Fibroblast of lung (primary cell): ENCODE data around the gene SREBF2. TPM values are rescaled to one million over a fixed set of nuclear protein-coding genes. Genes with fewer than 3 reads are reported as not detected.

Experiments used
- DNase-seq, 2 donors: peaks; one replicate each; pipeline versions ENCODE4 v3.0.0 to v3.0.0-alpha.2; 2010; ENCODE audit warnings: low read depth in 2 of 2
- H2AFZ ChIP-seq: 2 replicates; pipeline ENCODE4 v1.5.1; 2012; ENCODE audit warnings: low read length, control low read depth, inconsistent platforms
- H3K27ac ChIP-seq: 2 replicates; pipeline ENCODE4 v1.5.1; 2011; ENCODE audit warnings: low read length, control low read depth; ENCODE audit not compliant: insufficient read depth
- H3K27me3 ChIP-seq: 2 replicates; pipeline ENCODE4 v1.5.1; 2011; ENCODE audit warnings: mild to moderate bottlenecking, low read length; ENCODE audit not compliant: control insufficient read depth, insufficient read depth
- H3K36me3 ChIP-seq: 2 replicates; pipeline ENCODE4 v1.5.1; 2011; ENCODE audit warnings: low read length; ENCODE audit not compliant: control insufficient read depth, insufficient read depth
- H3K4me1 ChIP-seq: 2 replicates; pipeline ENCODE4 v1.5.1; 2011; ENCODE audit warnings: low read length; ENCODE audit not compliant: control insufficient read depth, insufficient read depth; ENCODE audit errors: extremely low read depth
- H3K4me2 ChIP-seq: 2 replicates; pipeline ENCODE4 v1.5.1; 2011; ENCODE audit warnings: low read length, control low read depth; ENCODE audit not compliant: insufficient read depth; ENCODE audit errors: extremely low read depth
- H3K4me3 ChIP-seq, 4 experiments: fragments of 200-600 bp in 1 of 4; sonication (generic) in 1 of 4; replicated peaks in 1 of 4; 2 replicates each; pipeline ENCODE4 v1.5.1; 2011 to 2016; ENCODE audit warnings: low read length in 4 of 4, low read depth in 3 of 4, mild to moderate bottlenecking in 3 of 4, control low read depth in 2 of 4, inconsistent platforms in 1 of 4, mixed read lengths in 1 of 4; ENCODE audit not compliant: insufficient read depth in 1 of 4; ENCODE audit errors: control extremely low read depth in 1 of 4
- H3K79me2 ChIP-seq: 2 replicates; pipeline ENCODE4 v1.5.1; 2012; ENCODE audit warnings: mild to moderate bottlenecking, low read length, inconsistent platforms; ENCODE audit not compliant: control insufficient read depth, insufficient read depth
- H3K9ac ChIP-seq: 2 replicates; pipeline ENCODE4 v1.5.1; 2011; ENCODE audit warnings: mild to moderate bottlenecking, low read length, control low read depth; ENCODE audit not compliant: insufficient read depth
- H3K9me3 ChIP-seq: 2 replicates; pipeline ENCODE4 v1.5.1; 2012; ENCODE audit warnings: low read depth, low read length; ENCODE audit not compliant: control insufficient read depth, insufficient read depth
- H4K20me1 ChIP-seq: 2 replicates; pipeline ENCODE4 v1.5.1; 2011; ENCODE audit warnings: low read length; ENCODE audit not compliant: control insufficient read depth, insufficient read depth; ENCODE audit errors: extremely low read depth
- EZH2 ChIP-seq: IDR thresholded peaks from 2 replicates; pipeline ENCODE4 v1.5.1; 2012; ENCODE audit warnings: low read length, control low read depth, mild to moderate bottlenecking; ENCODE audit errors: missing control alignments
- polyA plus RNA-seq, 2 donors: library from polyadenylated mRNA; depleted of rRNA in 1 of 2; stranded (reverse) in 1 of 2; unstranded in 1 of 2; fragments of >200 nt; gene quantifications; 2 replicates each; pipeline ENCODE4 v1.2.1, GENCODE V29; 2011 to 2012; ENCODE audit warnings: missing spikeins in 1 of 2
- total RNA-seq: library from RNA; depleted of rRNA; stranded (reverse); fragments of >200 nt; gene quantifications from 2 replicates; pipeline ENCODE4 v1.2.1, GENCODE V29; 2014
- TF ChIP-seq, protein P1 (sequence below), 2 donors: IDR thresholded peaks in 1 of 2; conservative IDR thresholded peaks in 1 of 2; 1 replicate in 1 of 2; 2 replicates in 1 of 2; pipeline ENCODE4 v1.5.1; 2011 to 2012; ENCODE audit warnings: low read length in 2 of 2, control low read depth in 1 of 2, inconsistent platforms in 1 of 2, low read depth in 1 of 2, mild to moderate bottlenecking in 1 of 2

SREBF2 gene
- total and polyA plus RNA-seq, 2 donors (not counting 1 experiment from before 2014, with no cell fraction given) = 51.7 to 103 TPM

GRCh38 chr22:41902016-41902415 lies 69.1 kb downstream of the SREBF2 start:
- Histone ChIP-seq H3K9me3 (no peaks in the 10 kb centered on the region), H3K4me2 (no peak overlapping the region), H2AFZ (no peak overlapping the region), H3K27me3 (no peaks in the 10 kb centered on the region), H3K79me2 (no peaks in the 10 kb centered on the region), H4K20me1 (no peaks in the 10 kb centered on the region), H3K4me1 (no peaks in the 10 kb centered on the region), H3K27ac (no peak overlapping the region), H3K4me3 (no peak overlapping the region), H3K36me3 (peaks cover 42% of the 10 kb centered on the region), H3K9ac (no peak overlapping the region)
- no peak for DNase-seq
- TF ChIP-seq, protein P1, sequence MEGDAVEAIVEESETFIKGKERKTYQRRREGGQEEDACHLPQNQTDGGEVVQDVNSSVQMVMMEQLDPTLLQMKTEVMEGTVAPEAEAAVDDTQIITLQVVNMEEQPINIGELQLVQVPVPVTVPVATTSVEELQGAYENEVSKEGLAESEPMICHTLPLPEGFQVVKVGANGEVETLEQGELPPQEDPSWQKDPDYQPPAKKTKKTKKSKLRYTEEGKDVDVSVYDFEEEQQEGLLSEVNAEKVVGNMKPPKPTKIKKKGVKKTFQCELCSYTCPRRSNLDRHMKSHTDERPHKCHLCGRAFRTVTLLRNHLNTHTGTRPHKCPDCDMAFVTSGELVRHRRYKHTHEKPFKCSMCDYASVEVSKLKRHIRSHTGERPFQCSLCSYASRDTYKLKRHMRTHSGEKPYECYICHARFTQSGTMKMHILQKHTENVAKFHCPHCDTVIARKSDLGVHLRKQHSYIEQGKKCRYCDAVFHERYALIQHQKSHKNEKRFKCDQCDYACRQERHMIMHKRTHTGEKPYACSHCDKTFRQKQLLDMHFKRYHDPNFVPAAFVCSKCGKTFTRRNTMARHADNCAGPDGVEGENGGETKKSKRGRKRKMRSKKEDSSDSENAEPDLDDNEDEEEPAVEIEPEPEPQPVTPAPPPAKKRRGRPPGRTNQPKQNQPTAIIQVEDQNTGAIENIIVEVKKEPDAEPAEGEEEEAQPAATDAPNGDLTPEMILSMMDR (conservative IDR thresholded peaks at IDR 0.05 in 1 of 2, IDR thresholded peaks at IDR 0.05 in 1 of 2; ENCODE audit: low read depth in 1 of 2, low read length in 2 of 2) = no peak
- TF ChIP-seq EZH2 = no peak

DNA sequence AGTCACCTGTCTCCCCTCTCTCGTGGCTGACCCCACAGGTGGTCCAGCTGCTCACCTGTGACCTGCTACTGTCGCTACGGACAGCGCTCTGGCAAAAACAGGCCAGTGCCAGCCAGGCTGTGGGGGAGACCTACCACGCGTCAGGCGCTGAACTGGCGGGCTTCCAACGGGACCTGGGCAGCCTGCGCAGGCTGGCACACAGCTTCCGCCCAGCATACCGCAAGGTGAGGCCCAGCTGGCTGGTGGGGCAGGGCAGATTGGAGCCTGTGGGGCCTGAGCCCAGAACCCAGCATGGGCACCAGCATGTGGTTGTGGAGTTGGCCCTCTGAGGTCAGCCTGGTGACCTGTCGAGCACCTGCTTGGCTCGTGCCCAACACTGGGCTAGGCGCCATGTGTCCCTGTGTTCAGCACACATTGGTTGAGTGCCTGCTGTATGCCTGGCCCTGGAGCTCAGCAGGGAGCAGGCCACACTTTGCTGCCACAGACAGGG lies 70.1 kb downstream of the SREBF2 start:
- no peak for DNase-seq
- H3K27me3 ChIP-seq = no peaks in the 10 kb centered on the region
- H3K4me3 ChIP-seq = no peak overlapping the region
- H4K20me1 ChIP-seq = no peaks in the 10 kb centered on the region
- H3K79me2 ChIP-seq = no peaks in the 10 kb centered on the region
- no peak for TF ChIP-seq EZH2
- H3K27ac ChIP-seq = no peak overlapping the region
- H3K4me1 ChIP-seq = no peaks in the 10 kb centered on the region
- no peak overlapping the region for H3K9ac ChIP-seq
- peaks cover 42% of the 10 kb centered on the region for H3K36me3 ChIP-seq
- H3K4me2 ChIP-seq = no peak overlapping the region
- no peak overlapping the region for H2AFZ ChIP-seq
- no peaks in the 10 kb centered on the region for H3K9me3 ChIP-seq

- Histone ChIP-seq H3K27ac (no peak overlapping the region), H3K4me1 (no peaks in the 10 kb centered on the region), H3K4me3 (no peak overlapping the region), H3K9me3 (no peaks in the 10 kb centered on the region), H3K79me2 (no peaks in the 10 kb centered on the region), H3K4me2 (no peak overlapping the region), H4K20me1 (no peaks in the 10 kb centered on the region), H3K36me3 (peaks cover 33% of the 10 kb centered on the region), H3K9ac (no peak overlapping the region), H3K27me3 (peaks cover 3% of the 10 kb centered on the region), H2AFZ (no peak overlapping the region)
- TF ChIP-seq, protein P1 (conservative IDR thresholded peaks at IDR 0.05 in 1 of 2, IDR thresholded peaks at IDR 0.05 in 1 of 2; ENCODE audit: low read depth in 1 of 2, low read length in 2 of 2) = no peak
- TF ChIP-seq EZH2 = no peak
- no peak for DNase-seq
Measured at GRCh38 chr22:41904450-41905410, 71.8 kb downstream of the SREBF2 start.
